Head of caudate nucleus (tissue), 42 donors: ENCODE data around the gene CDH16.
A peak's percentile ranks its signal among the peaks of the same experiment; 100 is the strongest.
"Not testable (repeated sequence)": the region's sequence is repeated elsewhere in the genome, so short reads cannot be mapped to it uniquely, and the experiment has no call there.

Experiments
- DNase-seq, 42 donors: peaks; one replicate each; pipeline versions ENCODE4 v3.0.0 to v3.0.0-alpha.2; 2020 to 2021; ENCODE audit warnings: mixed read lengths in 7 of 42
- intact Hi-C: fragments of 100-400 bp; cut with DNase I; formaldehyde crosslinking; loops from one replicate; pipeline ENCODE4 v1.15.0; 2022

CDH16 gene, protein sequence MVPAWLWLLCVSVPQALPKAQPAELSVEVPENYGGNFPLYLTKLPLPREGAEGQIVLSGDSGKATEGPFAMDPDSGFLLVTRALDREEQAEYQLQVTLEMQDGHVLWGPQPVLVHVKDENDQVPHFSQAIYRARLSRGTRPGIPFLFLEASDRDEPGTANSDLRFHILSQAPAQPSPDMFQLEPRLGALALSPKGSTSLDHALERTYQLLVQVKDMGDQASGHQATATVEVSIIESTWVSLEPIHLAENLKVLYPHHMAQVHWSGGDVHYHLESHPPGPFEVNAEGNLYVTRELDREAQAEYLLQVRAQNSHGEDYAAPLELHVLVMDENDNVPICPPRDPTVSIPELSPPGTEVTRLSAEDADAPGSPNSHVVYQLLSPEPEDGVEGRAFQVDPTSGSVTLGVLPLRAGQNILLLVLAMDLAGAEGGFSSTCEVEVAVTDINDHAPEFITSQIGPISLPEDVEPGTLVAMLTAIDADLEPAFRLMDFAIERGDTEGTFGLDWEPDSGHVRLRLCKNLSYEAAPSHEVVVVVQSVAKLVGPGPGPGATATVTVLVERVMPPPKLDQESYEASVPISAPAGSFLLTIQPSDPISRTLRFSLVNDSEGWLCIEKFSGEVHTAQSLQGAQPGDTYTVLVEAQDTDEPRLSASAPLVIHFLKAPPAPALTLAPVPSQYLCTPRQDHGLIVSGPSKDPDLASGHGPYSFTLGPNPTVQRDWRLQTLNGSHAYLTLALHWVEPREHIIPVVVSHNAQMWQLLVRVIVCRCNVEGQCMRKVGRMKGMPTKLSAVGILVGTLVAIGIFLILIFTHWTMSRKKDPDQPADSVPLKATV

DNA sequence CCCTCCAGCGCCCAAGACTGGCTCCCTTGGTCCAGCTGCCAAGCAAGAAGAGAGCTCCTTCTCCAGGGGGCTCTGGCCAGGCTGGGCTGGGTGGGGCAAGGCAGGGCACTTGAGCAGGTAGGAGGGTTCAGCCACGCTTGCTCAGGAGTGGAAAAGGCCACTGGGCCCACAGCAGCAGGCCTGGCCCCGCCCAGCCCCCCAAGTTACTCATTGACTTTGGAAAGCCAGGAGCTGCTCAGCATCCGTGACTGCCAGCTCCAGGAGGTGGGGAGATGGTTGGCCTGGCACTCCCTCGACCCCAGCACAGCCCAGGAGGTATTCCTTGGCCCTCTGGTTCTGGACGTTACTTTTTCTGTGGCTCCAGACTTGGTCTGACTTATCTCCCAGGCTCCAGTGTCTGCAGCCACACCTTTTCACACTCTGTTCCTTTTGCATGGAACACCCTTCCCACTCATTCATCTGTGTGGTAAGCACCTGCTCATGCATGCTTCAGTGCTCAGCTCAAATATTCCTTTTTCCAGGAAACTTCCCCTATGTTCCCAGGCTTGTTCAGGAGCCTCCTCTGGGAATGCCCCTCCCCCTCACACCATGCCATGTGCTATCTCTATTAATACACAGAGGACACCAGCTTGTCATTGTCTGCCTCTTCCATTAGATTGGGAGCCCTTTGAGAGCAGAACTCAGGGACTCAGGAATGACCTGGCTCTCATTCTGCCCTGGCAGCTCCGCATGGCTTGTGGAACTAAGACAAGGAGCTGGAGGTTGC, at the start of gene CDH16:
CDH16 (minus strand) TSS at position 83 of the 766 bp plus-strand sequence. CDS start 820 bp downstream, outside the sequence.
- intact Hi-C loops: no loop called here
- no peak for DNase-seq

DNA sequence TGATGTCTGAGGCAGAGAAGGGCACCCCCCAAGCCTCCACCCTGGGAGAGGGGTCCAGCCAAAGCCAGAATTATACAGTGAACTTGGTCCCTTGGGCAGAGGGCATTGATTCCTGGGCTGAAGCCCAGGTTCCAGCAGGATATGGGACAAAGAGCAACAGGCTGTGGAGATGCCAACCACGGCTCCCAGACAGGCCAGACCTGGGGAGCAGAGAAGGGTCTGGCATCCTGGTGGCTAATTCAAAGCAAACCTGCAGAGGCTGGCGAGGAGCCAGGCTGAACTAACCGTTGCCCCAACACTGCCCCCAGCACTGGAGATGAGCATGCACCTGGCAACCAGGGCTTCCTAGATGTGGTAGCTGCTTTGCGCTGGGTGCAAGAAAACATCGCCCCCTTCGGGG, 45.4 kb upstream of the CDH16 start:
- DNase-seq: no peak
- intact Hi-C loops: loop anchor here (10.0 kb wide), 1 partner anchor 61 kb away; the partner anchor contains the start of gene CBFB

DNA sequence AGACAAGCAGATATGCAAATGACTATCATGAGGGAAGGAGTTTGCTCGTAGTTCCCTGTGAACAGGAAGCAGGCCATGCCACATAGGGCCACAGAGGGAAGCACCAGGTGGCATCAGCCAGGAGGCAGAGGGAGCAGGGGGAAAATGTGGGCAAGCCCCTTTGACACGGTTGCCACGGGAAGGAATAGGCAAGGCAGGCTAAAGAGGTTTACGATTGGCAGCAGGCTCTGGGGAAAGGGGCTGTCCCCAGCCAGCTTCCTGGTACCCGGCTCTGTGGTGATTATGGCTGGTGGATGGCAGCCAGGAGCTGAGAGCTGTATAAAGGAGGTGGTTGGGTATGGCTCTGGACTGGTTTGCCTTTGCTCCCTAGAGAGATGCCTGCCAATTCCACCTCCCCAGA, 43.2 kb upstream of the CDH16 start:
- intact Hi-C loops: loop anchor here (10.0 kb wide), 1 partner anchor 63 kb away; the partner anchor contains the start of gene CBFB
- no peak for DNase-seq

DNA sequence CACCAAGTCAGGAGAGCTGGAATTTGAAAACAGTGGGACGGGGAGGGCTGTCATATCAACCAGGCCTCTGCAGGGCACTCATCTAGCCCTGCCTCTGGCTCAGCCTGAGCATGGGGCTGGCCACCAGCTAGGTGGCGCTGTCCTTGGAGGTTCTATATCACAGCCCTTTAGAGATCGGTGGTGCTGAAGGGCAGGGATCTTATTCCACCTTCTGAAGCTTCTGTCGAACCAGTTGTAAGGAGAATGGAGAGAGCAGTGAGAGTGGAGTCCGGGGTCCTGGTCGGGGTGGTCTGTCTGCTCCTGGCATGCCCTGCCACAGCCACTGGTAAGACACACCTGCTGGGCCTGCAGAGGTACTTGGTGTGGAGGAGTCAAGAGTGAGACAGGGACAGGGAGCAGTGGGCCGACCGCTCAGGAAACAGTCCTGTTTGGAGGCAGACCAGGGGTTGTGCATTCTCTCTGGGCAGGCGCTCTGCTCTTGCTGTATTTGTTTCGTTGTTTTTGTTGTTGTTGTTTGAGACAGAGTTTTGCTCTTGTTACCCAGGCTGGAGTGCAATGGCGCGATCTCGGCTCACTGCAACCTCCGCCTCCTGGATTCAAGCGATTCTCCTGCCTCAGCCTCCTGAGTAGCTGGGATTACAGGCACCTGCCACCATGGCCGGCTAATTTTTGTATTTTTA, 42.5 kb upstream of the CDH16 start, which contains the start of gene CES3:
CES3 (plus strand) TSS at position 202 of the 680 bp plus-strand sequence; CDS start at position 244, 42 bp downstream.
- peak; percentile 31 to 84 (median 70) for DNase-seq
- intact Hi-C loops: loop anchor here (10.0 kb wide), 1 partner anchor 64 kb away; the partner anchor contains the start of gene CBFB

DNA sequence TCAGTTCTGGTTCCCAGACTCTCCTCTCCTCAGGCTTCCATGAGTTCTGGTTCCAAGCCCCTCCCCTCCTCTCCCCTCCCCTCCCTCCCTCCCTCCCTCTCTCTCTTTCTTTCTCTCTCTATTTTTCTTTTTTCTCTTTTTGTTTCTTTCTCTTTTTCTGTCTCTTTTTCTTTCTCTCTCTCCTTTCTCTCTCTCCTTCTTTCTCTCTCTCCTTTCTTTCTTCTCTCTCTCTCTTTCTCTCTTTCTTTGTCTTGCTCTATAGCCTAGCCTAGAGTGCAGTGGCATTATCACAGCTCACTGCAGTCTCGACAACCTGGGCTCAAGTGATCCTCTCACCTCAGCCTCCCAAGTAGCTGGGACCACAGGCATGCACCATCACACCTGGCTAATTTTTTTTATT, 41.6 kb upstream of the CDH16 start:
- intact Hi-C loops: loop anchor here (10.0 kb wide), 1 partner anchor 65 kb away; the partner anchor contains the start of gene CBFB
- DNase-seq: no peak

DNA sequence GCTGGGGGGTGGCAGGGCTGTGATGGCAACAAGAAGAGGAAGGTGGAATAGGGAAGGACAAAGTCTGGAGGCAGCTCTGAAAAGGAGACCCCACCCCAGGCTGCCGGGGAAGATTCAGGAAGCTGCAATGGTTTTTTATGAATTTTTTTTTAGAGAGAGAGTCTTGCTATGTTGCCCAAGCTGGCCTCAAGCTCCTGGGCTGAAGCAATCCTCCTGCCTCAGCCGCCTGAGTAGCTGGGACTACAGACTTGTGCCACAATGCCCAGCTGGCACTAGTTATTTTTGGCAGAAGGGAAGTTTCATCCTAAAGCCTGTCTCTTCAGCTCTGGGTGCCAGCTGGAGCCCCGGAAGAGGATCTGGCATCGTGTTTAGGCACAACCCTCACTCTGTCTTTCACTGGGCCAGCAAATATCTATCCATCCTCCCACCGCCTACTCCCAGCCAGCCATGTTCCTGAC, 41.0 kb upstream of the CDH16 start:
- DNase-seq: no peak
- intact Hi-C loops: loop anchor here (10.0 kb wide), 1 partner anchor 65 kb away; the partner anchor contains the start of gene CBFB

DNA sequence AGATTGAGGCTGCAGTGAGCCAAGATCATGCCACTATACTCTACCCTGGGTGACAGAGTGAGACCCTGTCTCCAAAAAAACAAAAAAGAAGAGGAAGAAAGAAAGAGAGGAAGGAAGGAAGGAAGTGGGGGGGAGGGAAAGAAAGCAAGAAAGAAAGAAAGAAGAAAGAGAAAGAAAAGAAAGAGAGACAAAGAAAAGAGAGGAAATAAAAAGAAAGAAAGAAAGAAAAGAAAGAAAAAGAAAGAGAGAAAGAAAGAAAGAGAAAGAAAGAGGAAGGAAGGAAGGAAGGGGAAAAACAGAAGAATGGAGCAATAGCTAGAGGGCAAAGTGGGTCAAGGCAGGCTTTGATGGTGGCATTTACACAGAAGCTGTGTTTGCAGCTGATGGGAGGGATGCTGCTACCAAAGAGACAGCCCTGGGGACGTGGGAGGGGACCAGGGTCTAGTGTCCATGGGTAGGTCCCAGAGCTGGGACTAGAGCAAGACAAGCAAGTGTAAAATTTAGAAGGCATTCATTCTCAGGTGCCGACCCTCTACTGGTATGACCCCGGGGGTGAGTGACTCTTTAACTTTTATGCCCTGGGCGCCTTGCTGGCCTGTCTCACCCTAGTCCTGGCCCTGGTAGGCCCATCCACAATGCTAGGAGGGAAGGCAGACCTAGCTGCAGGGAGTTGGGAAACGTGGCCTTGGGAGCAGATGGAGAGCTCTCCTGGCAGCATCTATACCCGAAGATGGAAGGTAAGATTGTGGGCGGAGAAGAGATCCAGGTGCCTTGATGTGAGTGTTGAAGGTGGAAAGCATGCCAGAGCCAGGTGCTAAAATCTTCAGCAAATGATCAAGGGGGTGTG, 40.4 kb upstream of the CDH16 start:
- intact Hi-C loops: no loop called here
- no peak for DNase-seq

DNA sequence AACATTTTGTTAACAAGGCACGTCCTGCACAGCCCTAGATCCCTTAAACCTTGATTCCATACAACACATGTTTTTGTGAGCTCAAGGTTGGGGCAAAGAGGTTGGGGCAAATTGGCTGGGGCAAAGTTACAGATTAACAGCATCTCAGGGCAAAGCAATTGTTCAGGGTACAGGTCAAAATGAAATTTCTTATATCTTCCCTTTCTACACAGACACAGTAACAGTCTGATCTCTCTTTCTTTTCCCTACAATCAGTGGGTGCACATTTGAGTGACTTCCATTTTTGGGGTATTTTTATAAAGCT, 37.4 kb upstream of the CDH16 start:
- DNase-seq, intact Hi-C loops: not testable (repeated sequence)

DNA sequence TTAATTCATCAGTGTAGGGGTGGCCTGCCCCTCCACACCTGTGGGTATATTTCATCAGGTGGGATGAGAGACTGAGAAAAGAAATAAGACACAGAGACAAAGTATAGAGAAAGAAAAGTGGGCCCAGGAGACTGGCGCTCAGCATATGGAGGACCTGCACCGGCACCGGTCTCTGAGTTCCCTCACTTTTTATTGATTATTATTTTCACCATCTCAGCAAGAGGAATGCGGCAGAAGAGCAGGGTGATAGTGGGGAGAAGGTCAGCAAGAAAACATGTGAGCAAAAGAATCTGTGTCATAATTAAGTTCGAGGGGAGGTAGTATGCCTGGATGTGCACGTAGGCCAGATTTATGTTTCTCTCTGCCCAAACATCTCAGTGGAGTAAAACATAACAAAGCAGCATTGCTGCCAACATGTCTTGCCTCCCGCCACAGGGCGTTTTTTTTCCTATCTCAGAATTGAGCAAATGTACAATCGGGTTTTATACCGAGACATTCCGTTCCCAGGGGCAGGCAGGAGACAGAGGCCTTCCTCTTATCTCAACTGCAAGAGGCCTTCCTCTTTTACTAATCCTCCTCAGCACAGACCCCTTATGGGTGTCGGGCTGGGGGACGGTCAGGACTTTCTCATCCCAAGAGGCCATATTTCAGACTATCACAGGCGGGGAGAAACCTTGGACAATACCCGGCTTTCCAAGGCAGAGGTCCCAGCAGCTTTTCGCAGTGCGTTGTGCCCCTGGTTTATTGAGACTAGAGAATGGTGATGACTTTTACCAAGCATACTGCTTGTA, 36.9 kb upstream of the CDH16 start:
- DNase-seq, intact Hi-C loops: not testable (repeated sequence)

DNA sequence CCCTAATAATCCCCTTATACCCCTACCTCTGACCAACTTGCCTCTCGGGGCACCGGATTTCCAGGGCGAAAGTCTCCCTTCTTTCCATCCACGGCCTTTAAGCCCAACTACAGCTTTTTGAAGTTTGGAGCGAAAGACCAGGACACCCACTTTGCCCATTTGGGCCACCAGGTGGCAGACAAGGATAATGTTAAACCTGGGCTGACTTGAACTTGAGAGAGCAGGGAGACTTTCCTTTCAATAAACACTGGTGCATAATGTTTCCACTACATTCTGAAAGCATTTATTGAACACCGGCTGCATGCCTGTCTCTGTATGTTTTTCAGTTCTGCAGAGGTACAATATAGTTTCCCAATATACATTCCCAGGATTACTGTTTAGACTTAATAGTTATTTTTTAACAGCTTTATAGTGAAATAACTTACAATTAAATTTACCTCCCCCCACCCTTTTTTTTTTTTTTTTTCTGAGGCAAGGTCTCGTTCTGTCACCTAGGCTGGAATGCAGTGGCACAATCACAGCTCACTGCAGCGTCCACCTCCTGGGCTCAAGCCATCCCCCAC, 35.5 kb upstream of the CDH16 start:
- intact Hi-C loops: no loop called here
- DNase-seq: peak in 41 of 42 donors; percentile 66 to 91 (median 80)

DNA sequence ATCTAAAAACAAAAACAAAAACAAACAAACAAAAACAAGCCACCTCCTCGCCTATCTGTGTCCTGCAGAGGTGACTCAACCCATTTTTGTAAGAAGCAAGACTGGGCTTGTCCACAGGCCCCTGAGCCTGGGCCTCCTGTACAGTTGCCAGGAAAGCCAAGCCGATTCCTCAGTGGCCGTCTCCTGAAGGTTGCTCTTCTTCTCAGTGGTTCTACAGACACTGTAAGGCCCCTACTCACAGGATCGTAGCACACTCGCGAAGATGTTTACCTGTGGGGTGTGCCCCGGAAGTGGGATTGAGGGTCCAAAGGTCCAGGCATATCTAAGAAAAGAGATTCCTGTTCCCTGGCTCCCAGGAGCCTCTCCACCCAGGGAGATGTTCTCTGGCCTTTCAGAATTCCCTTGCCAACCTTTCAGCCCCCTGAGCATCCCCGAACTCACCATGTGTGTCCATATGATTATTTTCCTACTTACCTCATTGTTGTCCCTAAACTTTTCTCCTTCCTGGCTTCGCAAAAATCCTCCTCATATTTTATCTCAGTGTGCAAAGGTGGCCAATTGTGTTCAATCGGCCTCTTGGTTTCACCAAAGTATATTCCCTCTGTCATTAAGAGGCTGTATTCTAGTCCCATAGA, 34.9 kb upstream of the CDH16 start:
- intact Hi-C loops: no loop called here

DNA sequence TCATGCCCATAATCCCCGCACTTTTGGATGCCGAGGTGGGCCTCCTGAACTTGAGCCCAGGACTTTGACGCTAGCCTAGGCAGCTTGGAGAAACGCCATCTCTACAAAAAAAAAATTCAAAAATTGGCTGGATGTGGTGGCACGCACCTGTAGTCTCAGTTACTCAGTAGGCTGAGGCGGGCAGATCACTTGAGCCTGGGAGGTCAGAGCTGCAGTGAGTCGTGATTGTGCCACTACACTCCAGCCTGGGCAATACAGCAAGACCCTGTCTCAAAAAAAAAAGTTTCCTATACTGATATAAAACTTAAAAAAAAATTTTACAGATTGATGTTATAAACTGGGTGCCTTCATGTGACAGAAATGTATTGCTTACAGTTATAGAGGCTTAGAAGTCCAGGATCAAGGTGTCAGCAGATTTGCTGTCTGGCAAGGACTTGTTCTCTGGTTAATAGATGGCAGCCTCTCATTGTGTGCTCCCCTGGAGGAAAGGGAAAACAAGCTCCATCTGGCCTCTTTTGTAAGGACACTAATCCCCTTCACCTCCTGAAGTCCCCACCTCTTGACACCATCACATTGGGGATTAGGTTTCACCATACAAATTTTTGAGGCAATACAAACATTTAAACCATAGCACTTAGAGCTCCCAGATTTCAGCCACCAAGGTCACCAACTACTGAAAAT, 33.9 kb upstream of the CDH16 start:
- no peak for DNase-seq

More for the DNA sequence above, 34.9 kb upstream of the CDH16 start:
- DNase-seq: no peak

DNA sequence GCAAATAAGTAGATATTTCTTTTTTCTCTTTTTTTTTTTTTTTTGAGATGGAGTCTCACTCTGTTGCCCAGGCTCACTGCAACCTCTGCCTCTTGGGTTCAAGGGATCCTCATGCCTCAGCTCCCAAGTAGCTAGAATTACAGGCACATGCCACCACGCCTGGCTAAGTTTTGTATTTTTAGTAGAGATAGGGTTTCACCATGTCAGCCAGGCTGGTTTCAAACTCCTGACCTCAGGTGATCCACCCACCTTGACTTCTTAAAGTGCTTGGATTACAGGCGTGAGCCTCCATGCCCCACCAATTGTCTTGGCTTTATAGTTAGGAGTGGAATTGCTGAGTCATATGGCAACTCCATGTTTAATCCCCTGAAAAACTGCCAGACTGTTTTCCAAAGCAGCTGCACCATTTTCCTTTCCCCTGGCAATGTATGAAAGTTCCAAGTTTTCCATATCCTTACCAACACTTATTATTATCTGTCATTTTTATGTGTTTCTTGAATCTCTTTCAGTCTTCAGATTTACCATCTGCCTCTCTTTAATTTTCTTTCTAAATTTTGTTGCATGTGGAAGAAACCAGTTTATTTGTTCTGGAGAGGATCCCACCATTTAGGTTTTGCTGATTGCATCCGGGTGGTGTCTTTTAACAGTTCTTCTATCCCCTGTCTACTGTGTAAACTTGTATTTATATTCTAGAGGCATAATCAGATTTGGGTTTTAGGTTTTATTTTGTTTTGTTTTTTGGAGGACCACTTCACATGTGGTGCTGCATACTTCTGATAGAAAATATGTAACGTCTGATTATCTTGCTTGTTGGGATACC, 32.5 kb upstream of the CDH16 start:
- intact Hi-C loops: no loop called here
- DNase-seq: no peak

More for the DNA sequence above, 33.9 kb upstream of the CDH16 start:
- intact Hi-C loops: no loop called here

DNA sequence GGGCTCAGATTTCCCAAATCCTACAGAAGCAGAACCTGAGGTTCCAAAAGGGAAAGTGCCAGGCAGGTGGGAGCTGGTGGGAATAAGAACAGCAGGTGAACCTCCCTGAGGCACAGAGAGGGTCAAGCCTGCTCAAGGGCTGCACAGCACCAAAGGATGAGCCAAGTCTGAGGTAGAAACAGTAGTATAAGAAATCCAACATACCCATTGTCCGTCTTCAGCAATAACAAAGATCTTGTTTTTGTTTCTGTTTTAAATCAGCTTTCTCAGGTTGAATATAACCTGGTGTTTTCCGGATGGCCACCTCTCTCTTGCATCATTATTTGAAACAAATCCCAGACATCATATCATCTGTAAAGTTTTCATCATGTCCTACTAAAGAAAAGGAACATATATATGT, 31.8 kb upstream of the CDH16 start:
- no peak for DNase-seq
- intact Hi-C loops: no loop called here
